PC-3 (cell line): ENCODE measurements around the gene ADGRE1. TPM values are rescaled to one million over a fixed set of nuclear protein-coding genes. Genes with fewer than 3 reads are reported as not detected.

Experiments
- ATAC-seq: fragments of 200-7000 bp; cut with Tn5 transposase; 2 replicates; pipeline ENCODE4 v1.9.1; 2020; ENCODE audit warnings: mild to moderate bottlenecking, moderate library complexity
- BruUV-seq: library from RNA; stranded (reverse); fragments of 400-500 nt; replicated peaks from 2 replicates; lab custom pipeline; 2021; lab: Mats Ljungman, UMichigan
- CTCF ChIA-PET: fragments of 300-600 bp; sonication (Branson Sonifier 250); formaldehyde crosslinking; loops from one replicate; lab custom pipeline; 2022; ENCODE audit warnings: antibody characterized with exemption; lab: Charles Lee
- POLR2A ChIA-PET: fragments of 300-600 bp; sonication (Branson Sonifier 250); formaldehyde crosslinking; loops from one replicate; lab custom pipeline; 2022; ENCODE audit warnings: antibody characterized with exemption; ENCODE audit not compliant: unreplicated experiment; lab: Charles Lee
- DNase-seq: peaks from one replicate; pipeline ENCODE4 v3.0.0-alpha.2; 2015
- H2AFZ ChIP-seq: fragments of 300-600 bp; sonication (generic); 2 replicates; pipeline ENCODE4 v1.6.0; 2016; ENCODE audit warnings: antibody characterized with exemption, low read length
- H3F3A ChIP-seq: fragments of 300-600 bp; sonication (generic); one replicate; pipeline ENCODE4 v1.6.0; 2017; ENCODE audit warnings: antibody characterized with exemption, low read length, control low read depth, mild to moderate bottlenecking; ENCODE audit not compliant: unreplicated experiment
- H3K27ac ChIP-seq: fragments of 300-600 bp; sonication (generic); 2 replicates; pipeline ENCODE4 v1.5.1; 2016; ENCODE audit warnings: mild to moderate bottlenecking, low read length
- H3K27me3 ChIP-seq: fragments of 300-600 bp; sonication (generic); 2 replicates; pipeline ENCODE4 v1.6.1; 2016; ENCODE audit warnings: low read length, mixed read lengths
- H3K36me3 ChIP-seq: fragments of 300-600 bp; sonication (generic); 2 replicates; pipeline ENCODE4 v1.6.1; 2016; ENCODE audit warnings: low read depth, mixed run types, low read length, mixed read lengths
- H3K4me1 ChIP-seq: fragments of 300-600 bp; sonication (generic); 2 replicates; pipeline ENCODE4 v1.5.1; 2016; ENCODE audit warnings: low read length; ENCODE audit not compliant: insufficient read depth
- H3K4me2 ChIP-seq: fragments of 300-600 bp; sonication (generic); 2 replicates; pipeline ENCODE4 v1.6.0; 2016; ENCODE audit warnings: low read length
- H3K4me3 ChIP-seq: fragments of 300-600 bp; sonication (generic); 2 replicates; pipeline ENCODE4 v1.5.1; 2016; ENCODE audit warnings: mild to moderate bottlenecking, low read length, mixed read lengths
- H3K79me2 ChIP-seq: fragments of 300-600 bp; sonication (generic); 2 replicates; pipeline ENCODE4 v1.6.1; 2017; ENCODE audit warnings: low read length, mixed read lengths
- H3K9ac ChIP-seq: fragments of 300-600 bp; sonication (generic); 2 replicates; pipeline ENCODE4 v1.6.0; 2016; ENCODE audit warnings: mild to moderate bottlenecking, low read length
- H3K9me2 ChIP-seq: fragments of 300-600 bp; sonication (generic); replicated peaks from 2 replicates; pipeline ENCODE4 v1.6.1; 2016; ENCODE audit warnings: mixed run types, low read length, mixed read lengths
- H3K9me3 ChIP-seq: fragments of 300-600 bp; sonication (generic); 2 replicates; pipeline ENCODE4 v1.6.1; 2016; ENCODE audit warnings: low read length, mixed read lengths
- H4K20me1 ChIP-seq: fragments of 300-600 bp; sonication (generic); 2 replicates; pipeline ENCODE4 v1.6.1; 2016; ENCODE audit warnings: low read length, mixed read lengths
- CTCF ChIP-seq: fragments of 300-600 bp; sonication (generic); conservative IDR thresholded peaks from 2 replicates; pipeline ENCODE4 v1.5.1; 2017; ENCODE audit warnings: antibody characterized with exemption, low read depth, mild to moderate bottlenecking, low read length
- EZH2 ChIP-seq: fragments of 300-600 bp; sonication (generic); IDR thresholded peaks from one replicate; pipeline ENCODE4 v1.6.1; 2017; ENCODE audit warnings: antibody characterized with exemption, mild to moderate bottlenecking, low read length; ENCODE audit not compliant: unreplicated experiment
- EZH2phosphoT487 ChIP-seq: fragments of 300-600 bp; sonication (generic); IDR thresholded peaks from 2 replicates; pipeline ENCODE4 v1.6.1; 2018; ENCODE audit warnings: mild to moderate bottlenecking, antibody characterized with exemption, low read length, borderline replicate concordance
- intact Hi-C: fragments of 100-400 bp; cut with micrococcal nuclease; formaldehyde crosslinking; loops from 2 replicates; pipeline ENCODE4 v1.9.0; 2023
- total RNA-seq: library from RNA; depleted of rRNA; stranded (reverse); fragments of >200 nt; gene quantifications from 2 replicates; pipeline ENCODE4 v1.2.3, GENCODE V29; 2014

The ADGRE1 gene
- total RNA-seq, 1 experiment from 2014 or later, result not detected

GRCh38 chr19:6890401-6890913 lies 3.1 kb downstream of the ADGRE1 start:
- H3K4me3 ChIP-seq, result no peak overlapping the region
- H3K27ac ChIP-seq, result no peak overlapping the region
- no peaks in the 10 kb centered on the region for H4K20me1 ChIP-seq
- ATAC-seq (no peak), DNase-seq (no peak)
- no peaks in the 10 kb centered on the region for H3F3A ChIP-seq
- TF ChIP-seq EZH2phosphoT487 (no peak), EZH2 (no peak), CTCF (no peak)
- H3K4me1 ChIP-seq, result no peaks in the 10 kb centered on the region
- POLR2A ChIA-PET, result no interaction called here
- BruUV-seq, result no TSS peak
- peaks cover 64% of the 10 kb centered on the region for H3K27me3 ChIP-seq
- intact Hi-C loops, result no loop called here
- H2AFZ ChIP-seq, result no peak overlapping the region
- CTCF ChIA-PET, result no interaction called here
- H3K9me3 ChIP-seq, result no peaks in the 10 kb centered on the region
- H3K9ac ChIP-seq, result no peak overlapping the region
- no peaks in the 10 kb centered on the region for H3K79me2 ChIP-seq
- no peak overlapping the region for H3K4me2 ChIP-seq
- H3K36me3 ChIP-seq, result no peaks in the 10 kb centered on the region
- H3K9me2 ChIP-seq, result no peaks in the 10 kb centered on the region

GRCh38 chr19:6890938-6891337 lies 3.6 kb downstream of the ADGRE1 start:
- no TSS peak for BruUV-seq
- Histone ChIP-seq H2AFZ (no peak overlapping the region), H3K9me2 (no peaks in the 10 kb centered on the region), H3K9me3 (no peaks in the 10 kb centered on the region), H3K36me3 (no peaks in the 10 kb centered on the region), H3K4me1 (no peaks in the 10 kb centered on the region), H3K4me3 (no peak overlapping the region), H4K20me1 (no peaks in the 10 kb centered on the region), H3K79me2 (no peaks in the 10 kb centered on the region), H3F3A (no peaks in the 10 kb centered on the region), H3K27ac (no peak overlapping the region), H3K4me2 (no peak overlapping the region), H3K27me3 (peaks cover 68% of the 10 kb centered on the region), H3K9ac (no peak overlapping the region)
- ChIA-PET CTCF (no interaction called here), POLR2A (no interaction called here)
- TF ChIP-seq EZH2phosphoT487 (no peak), CTCF (no peak), EZH2 (no peak)
- ATAC-seq (no peak), DNase-seq (no peak)
- intact Hi-C loops, result no loop called here

GRCh38 chr19:6891761-6892385 lies 4.5 kb downstream of the ADGRE1 start:
- BruUV-seq, result no TSS peak
- no peak overlapping the region for H3K27ac ChIP-seq
- intact Hi-C loops, result no loop called here
- H3K4me2 ChIP-seq, result no peak overlapping the region
- TF ChIP-seq CTCF, result no peak
- no peak for TF ChIP-seq EZH2
- TF ChIP-seq EZH2phosphoT487, result no peak
- no peaks in the 10 kb centered on the region for H4K20me1 ChIP-seq
- no peak overlapping the region for H2AFZ ChIP-seq
- no peaks in the 10 kb centered on the region for H3K36me3 ChIP-seq
- H3K27me3 ChIP-seq, result peaks cover 60% of the 10 kb centered on the region
- ChIA-PET CTCF (no interaction called here), POLR2A (interaction anchor here (0.6 kb wide), 1 partner anchor 1552 kb away, joined by 5 read pairs; no protein-coding TSS in a partner anchor)
- H3K9me3 ChIP-seq, result no peaks in the 10 kb centered on the region
- H3F3A ChIP-seq, result no peaks in the 10 kb centered on the region
- no peak overlapping the region for H3K4me3 ChIP-seq
- H3K4me1 ChIP-seq, result no peaks in the 10 kb centered on the region
- H3K9me2 ChIP-seq, result no peaks in the 10 kb centered on the region
- H3K9ac ChIP-seq, result no peak overlapping the region
- H3K79me2 ChIP-seq, result no peaks in the 10 kb centered on the region
- no peak for DNase-seq
- no peak for ATAC-seq
